H1 (cell line): ENCODE data around the gene GPR68. TPM values are rescaled to one million over a fixed set of nuclear protein-coding genes. Genes with fewer than 3 reads are reported as not detected.

Experiments
- JUN ChIP-seq: IDR thresholded peaks from 2 replicates; pipeline ENCODE4 v1.6.1; 2011; ENCODE audit warnings: low read depth, mild to moderate bottlenecking, improper control_type of control experiment, low read length
- SIN3A ChIP-seq, 2 experiments: IDR thresholded peaks in 1 of 2; conservative IDR thresholded peaks in 1 of 2; 2 replicates each; pipeline ENCODE4 v1.6.1; 2011 to 2012; ENCODE audit warnings: low read length in 2 of 2, improper control_type of control experiment in 1 of 2, low read depth in 1 of 2, mild to moderate bottlenecking in 1 of 2
- polyA plus RNA-seq, 7 experiments: library from polyadenylated mRNA; depleted of rRNA in 3 of 7; stranded (reverse) in 5 of 7; unstranded in 2 of 7; fragments of >200 nt in 5 of 7; fragments of 200-250 nt in 2 of 7; gene quantifications; 1 replicate in 5 of 7; 2 replicates in 1 of 7; 4 replicates in 1 of 7; pipeline versions ENCODE4 v1.2.1 to v1.2.3, GENCODE V29; 2011 to 2013; ENCODE audit warnings: missing spikeins in 2 of 7, mixed read lengths in 2 of 7
- total RNA-seq: library from RNA; stranded (reverse); fragmentation: NEBNext Ultra II Directional; extraction: Animal tissue kit (Norgen Biotek cat#: 25700); gene quantifications from 2 replicates; pipeline ENCODE4 v1.2.1, GENCODE V29; 2021

The GPR68 gene
- total and polyA plus RNA-seq, 2 of the 8 experiments (the other 6 are each of a cell fraction or from before 2014, with no cell fraction given): 0.22 to 0.76 TPM

GRCh38 chr14:91205459-91205858, 39.0 kb downstream of the GPR68 start (continued):
- TF ChIP-seq SIN3A (conservative IDR thresholded peaks at IDR 0.05 in 1 of 2, IDR thresholded peaks at IDR 0.05 in 1 of 2; ENCODE audit: low read depth in 1 of 2, low read length in 2 of 2): no peak
- no peak for TF ChIP-seq JUN
- TF ChIP-seq, all 59 proteins: peak for 0
